Measurements from ENCODE around the gene TST. TPM values are rescaled to one million over a fixed set of nuclear protein-coding genes. Genes with fewer than 3 reads are reported as not detected.

The TST gene
- total and polyA plus RNA-seq, 7 donors, result 29.1 to 1,038 (median 31.4) TPM

DNA sequence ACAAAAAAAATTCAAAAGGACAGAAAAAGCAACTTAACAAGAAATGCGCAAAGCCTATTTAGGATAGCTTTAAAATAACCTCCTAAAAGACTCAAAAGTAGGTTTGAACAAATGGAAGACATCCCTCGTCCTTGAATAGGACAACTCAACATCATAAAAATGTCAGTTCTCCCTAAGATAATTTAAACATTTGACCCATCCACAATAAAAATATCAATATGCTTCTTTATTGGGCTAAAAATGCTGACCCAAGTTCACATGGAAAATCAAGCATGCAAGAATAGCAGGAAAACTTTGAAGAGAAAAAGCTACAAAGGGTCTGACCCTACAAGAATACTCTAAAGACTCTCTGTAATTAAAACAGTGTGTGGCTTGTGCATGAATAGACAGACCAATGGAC, 20.2 kb upstream of the TST start:
- no peak overlapping the region for H3K27ac ChIP-seq
- no peaks in the 10 kb centered on the region for H3K9me3 ChIP-seq
- H3K27me3 ChIP-seq, result peaks cover 0 to 23% (median 4%) of the 10 kb centered on the region in 3 donors
- 85 to 88% methylated on average over 2 of the region's 2 CpGs for WGBS, 2 donors
- no peak overlapping the region for H3K4me3 ChIP-seq
- TF ChIP-seq CTCF (IDR thresholded peaks at IDR 0.05) (no peak), POLR2A (IDR thresholded peaks at IDR 0.05) (no peak), POLR2AphosphoS5 (IDR thresholded peaks at IDR 0.05) (no peak), EP300 (IDR thresholded peaks at IDR 0.05) (no peak)
- no peaks in the 10 kb centered on the region for H3K36me3 ChIP-seq
- intact Hi-C loops (cut with DNase I), result no loop called here
- DNase-seq, result no peak
- no peaks in the 10 kb centered on the region for H3K4me1 ChIP-seq

DNA sequence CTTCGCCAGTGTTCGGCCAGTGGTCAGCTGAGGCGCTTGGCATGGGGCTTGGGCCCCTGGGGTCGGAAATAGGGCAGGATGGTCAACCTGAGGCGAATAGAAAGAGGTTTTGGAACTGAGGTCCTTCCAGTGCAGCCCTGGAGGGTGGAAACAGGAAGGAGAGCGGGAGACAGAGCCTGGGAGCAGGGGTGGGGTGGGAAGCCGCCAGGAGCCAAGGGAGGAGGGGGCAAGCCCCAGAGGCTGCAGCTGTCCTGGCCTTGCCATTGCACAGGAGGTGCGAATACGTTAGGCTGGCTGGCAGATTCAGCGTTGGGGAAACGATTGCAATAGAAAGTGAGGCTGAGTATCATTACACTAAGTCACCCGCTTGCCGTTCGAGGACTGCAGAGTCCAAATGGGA, 18.4 kb upstream of the TST start:
- no peak for DNase-seq

DNA sequence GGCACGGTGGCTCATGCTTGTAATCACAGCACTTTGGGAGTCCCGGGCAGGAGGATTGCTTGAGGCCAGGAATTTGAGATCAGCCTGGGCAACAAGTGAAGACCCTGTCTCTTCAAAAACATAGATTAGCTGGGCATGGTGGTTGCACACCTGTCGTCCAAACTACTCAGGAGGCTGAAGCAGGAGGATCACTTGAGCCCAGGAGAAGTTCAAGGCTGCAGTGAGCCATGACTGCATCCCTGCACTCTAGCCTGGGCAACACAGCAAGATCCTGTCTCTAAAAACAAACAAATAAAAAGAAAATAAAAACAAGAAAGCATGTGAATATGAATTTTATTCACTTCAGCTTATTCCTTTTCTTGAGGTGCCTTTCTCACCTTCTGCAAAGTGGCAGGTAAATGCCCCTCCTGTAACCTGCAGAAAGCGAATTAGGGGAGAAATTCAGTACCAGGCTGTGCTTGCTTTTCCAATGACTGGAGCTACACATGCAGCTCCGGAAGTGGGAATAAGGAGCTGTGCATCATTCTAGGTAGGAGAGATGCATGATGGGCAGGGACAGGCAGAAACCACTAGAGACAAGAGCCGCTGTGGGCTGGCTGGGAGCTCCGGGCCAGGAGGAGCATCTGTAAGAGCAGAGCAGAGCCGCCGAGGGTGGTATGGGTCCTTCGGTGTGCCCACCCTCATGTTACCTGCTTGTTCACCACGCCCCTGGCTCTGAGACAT, 17.6 kb upstream of the TST start:
- Histone ChIP-seq H3K9me3 (no peaks in the 10 kb centered on the region), H3K4me1 (no peaks in the 10 kb centered on the region), H3K27me3 (peaks cover 0 to 18% (median 4%) of the 10 kb centered on the region in 3 donors), H3K4me3 (no peak overlapping the region), H3K27ac (no peak overlapping the region), H3K36me3 (no peaks in the 10 kb centered on the region)
- TF ChIP-seq EP300 (IDR thresholded peaks at IDR 0.05), result no peak
- TF ChIP-seq POLR2AphosphoS5 (IDR thresholded peaks at IDR 0.05), result no peak
- TF ChIP-seq CTCF (IDR thresholded peaks at IDR 0.05), result no peak
- no peak for TF ChIP-seq POLR2A (IDR thresholded peaks at IDR 0.05)
- intact Hi-C loops (cut with DNase I), result no loop called here
- no peak for DNase-seq
- WGBS, 2 donors, result 88 to 89% methylated on average over 11 of the region's 11 CpGs

More for the DNA sequence above, 18.4 kb upstream of the TST start:
- TF ChIP-seq EP300 (IDR thresholded peaks at IDR 0.05) (no peak), POLR2AphosphoS5 (IDR thresholded peaks at IDR 0.05) (no peak), CTCF (IDR thresholded peaks at IDR 0.05) (no peak), POLR2A (IDR thresholded peaks at IDR 0.05) (no peak)
- Histone ChIP-seq H3K36me3 (no peaks in the 10 kb centered on the region), H3K4me3 (no peak overlapping the region), H3K27me3 (peaks cover 0 to 18% (median 4%) of the 10 kb centered on the region in 3 donors), H3K27ac (no peak overlapping the region), H3K4me1 (no peaks in the 10 kb centered on the region), H3K9me3 (no peaks in the 10 kb centered on the region)
- intact Hi-C loops (cut with DNase I), result no loop called here
- WGBS, 2 donors, result 77 to 83% methylated on average over 14 of the region's 14 CpGs

DNA sequence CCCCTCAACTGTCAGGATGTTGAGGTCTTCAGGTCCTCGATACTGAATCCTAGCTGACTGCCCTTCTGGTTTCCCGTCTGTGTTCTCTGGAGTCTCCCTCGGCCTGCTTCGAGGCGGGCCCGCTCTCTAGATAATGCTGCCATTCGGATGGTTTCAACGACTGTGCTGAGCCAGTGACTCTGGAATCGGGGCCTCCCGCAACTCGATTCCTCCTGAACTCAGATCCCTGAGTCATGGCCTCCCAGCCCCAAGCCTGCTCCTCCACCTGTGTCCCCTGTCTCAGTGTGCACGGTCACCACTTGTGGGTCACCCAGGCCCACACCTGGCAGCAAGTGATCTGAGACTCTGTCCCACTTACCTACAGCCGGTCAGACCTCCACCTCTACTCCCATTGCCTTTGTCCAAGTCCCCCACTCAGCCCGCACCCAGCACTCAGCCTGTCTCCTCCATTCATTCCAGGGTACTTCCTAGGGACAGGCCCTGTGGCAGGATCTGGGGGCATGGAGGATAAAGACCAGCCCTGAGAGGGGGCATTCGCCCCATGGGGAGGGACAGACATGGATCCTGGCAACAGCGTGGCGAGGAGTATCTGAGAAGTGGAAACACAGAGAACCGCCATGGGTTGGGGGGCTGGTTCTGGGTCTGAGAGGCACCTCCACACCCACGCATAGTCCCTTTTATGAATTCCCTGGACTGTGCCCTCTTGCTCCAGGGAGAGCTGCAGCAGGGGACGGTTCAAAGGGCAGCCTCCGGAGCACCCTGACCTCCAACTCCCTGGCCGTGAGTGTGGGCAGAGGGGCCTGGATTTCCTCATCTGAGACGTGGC, 14.6 kb upstream of the TST start:
- Histone ChIP-seq H3K36me3 (peaks cover 0 to 13% (median 9%) of the 10 kb centered on the region in 4 donors), H3K27me3 (peaks cover 0 to 18% (median 4%) of the 10 kb centered on the region in 3 donors), H3K27ac (no peak overlapping the region), H3K4me3 (no peak overlapping the region), H3K9me3 (no peaks in the 10 kb centered on the region), H3K4me1 (no peaks in the 10 kb centered on the region)
- no peak for DNase-seq
- WGBS, 2 donors, result 67 to 84% methylated on average over 23 of the region's 23 CpGs
- intact Hi-C loops (cut with DNase I), result no loop called here
- TF ChIP-seq POLR2A (IDR thresholded peaks at IDR 0.05), result no peak
- TF ChIP-seq CTCF (IDR thresholded peaks at IDR 0.05), result no peak
- no peak for TF ChIP-seq POLR2AphosphoS5 (IDR thresholded peaks at IDR 0.05)
- TF ChIP-seq EP300 (IDR thresholded peaks at IDR 0.05), result no peak
